GM12801 (cell line): ENCODE results near the gene LRRK1.

Experiments
- CTCF ChIP-seq: IDR thresholded peaks from one replicate; pipeline ENCODE4 v1.5.1; 2011; ENCODE audit warnings: control low read depth; ENCODE audit not compliant: insufficient read length; ENCODE audit errors: extremely low read depth

LRRK1 gene

DNA sequence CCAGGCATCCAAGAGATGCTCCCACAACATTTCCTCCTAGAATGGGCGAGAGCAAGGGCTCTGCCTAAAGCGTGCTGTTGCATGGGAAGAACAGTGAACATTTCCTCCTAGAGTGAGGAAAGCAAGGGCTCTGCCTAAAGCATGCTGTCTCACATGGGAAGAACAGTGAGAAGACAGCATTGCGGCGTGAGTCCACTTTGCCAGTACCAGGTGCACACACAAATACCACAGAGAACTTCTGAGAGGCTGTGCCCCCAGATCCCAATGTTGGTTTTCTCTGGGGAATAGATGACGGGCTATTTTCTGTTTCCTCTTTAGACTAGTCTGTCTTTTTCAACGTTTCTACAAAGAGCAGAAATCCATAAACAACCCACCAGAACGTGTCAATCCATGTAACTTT lies 142.9 kb downstream of the LRRK1 start:
- TF ChIP-seq CTCF = no peak

DNA sequence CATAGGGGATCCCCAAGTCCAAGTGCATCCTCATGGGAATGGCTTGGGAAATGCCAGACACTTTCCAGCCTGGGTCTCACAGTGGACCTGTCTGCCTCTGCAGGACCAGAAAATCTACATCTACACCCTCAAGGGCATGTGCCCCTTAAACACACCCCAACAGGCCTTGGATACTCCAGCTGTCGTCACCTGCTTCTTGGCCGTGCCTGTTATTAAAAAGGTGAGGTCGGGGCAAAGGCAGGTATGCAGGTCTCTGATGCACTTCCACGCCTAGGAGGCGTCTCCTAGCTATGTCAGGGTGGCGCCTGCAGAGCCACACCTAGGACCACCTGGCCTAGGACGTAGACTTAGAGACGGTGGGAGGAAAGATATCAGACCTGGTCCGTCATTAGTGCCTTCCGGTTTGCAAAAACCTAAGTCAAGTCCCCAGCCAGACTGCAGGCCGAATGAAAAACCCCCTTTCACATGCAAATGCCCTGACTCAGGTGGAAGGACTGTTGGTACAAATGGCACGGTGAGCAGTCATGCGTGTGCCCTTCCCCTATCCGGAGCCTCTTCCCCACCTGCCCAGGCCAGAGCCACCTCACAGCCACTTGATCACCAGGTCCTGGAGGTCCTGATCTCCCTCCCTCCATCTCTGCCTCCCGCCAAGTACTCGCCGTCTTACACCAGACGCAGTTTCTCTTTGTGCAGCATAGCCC lies 143.5 kb downstream of the LRRK1 start:
- no peak for TF ChIP-seq CTCF

DNA sequence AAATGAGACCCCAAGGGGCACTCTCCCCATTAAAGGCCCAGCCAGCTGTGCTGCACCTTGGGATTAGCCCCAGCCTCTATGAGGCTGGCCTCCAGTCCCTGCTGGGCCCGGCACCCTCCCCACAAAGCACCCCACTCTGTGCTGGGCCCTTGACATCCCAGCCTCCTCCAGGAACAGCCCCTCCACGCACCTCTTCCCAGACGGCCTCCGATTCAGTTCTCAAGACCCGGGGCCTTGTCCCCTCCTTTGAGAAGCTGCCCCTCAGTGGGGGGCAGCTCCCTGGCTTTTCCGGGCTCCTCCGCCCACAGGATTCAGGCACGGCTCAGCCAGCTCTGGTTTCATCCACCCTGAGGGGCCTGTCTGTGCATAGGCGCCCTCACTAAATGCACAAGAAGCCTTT lies 144.1 kb downstream of the LRRK1 start:
- no peak for TF ChIP-seq CTCF

- TF ChIP-seq CTCF = no peak
Measured at GRCh38 chr15:101063891-101064794, 145.0 kb downstream of the LRRK1 start.

GRCh38 chr15:101064795-101065569 lies 145.8 kb downstream of the LRRK1 start:
- TF ChIP-seq CTCF = no peak

GRCh38 chr15:101065570-101066221 lies 146.5 kb downstream of the LRRK1 start:
- TF ChIP-seq CTCF = no peak
